Measurements from ENCODE around the gene ATMIN.

ATMIN gene

DNA sequence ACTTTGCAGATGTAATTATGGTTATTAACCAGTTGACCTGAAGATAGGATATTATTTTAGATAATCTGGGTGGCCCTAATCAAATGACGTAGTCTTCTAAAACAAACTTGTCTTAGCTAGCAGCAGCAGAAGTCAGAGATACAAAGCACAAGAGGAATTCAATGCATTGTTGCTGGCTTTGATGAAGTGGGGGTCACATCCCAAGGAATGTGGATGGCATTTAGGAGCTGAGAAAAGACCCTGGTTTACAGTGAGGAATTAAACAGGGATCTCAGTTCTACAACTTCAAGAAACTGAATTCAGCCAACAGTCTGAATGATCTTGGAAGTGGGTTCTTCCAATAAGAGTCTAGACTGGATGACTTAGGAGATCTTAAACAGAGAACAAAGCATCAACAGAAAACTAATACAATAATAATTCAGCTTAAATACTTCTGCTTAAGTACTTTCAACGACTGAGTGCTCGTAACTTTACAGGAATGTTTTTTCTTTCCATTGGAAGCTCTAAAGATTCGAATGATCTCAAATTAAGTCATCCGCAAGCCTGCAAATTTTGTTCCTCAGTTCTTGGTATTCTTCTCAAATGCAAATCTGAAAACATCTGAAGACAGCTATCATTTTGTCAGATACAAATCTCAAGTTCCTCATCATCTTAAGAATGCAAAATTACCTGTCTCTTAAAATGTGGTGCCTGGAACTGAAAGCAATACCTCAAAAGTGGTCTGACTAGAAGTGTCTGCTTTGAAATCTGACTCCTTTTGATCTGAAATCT is 38.1 kb downstream of the ATMIN start:
- no peak for DNase-seq

DNA sequence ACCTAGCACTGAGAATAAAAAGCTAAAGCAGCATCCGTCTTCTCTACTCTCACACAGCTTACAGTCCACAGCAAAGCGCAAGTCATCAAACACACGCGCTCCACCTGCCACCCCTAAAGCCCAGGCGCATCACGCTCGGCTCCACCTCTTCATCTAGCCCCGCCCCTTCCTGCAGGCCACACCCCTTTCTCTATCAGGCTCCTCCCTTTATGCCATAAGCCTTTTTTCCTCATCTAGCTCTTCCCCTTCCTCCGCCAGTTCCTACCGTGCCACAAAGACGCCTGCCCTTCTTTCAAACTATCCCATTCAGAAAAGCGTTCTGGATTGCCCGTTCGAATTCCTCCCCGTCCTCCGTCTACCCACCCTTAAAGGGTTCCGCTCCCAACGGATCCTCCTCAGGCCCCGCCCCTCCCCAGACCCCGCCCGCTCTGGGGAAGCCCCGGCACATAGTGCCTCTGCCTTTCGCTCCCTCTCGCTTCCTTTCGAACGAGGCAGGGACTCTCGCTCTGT is 41.0 kb downstream of the ATMIN start:
- peak; percentile 94 for DNase-seq

DNA sequence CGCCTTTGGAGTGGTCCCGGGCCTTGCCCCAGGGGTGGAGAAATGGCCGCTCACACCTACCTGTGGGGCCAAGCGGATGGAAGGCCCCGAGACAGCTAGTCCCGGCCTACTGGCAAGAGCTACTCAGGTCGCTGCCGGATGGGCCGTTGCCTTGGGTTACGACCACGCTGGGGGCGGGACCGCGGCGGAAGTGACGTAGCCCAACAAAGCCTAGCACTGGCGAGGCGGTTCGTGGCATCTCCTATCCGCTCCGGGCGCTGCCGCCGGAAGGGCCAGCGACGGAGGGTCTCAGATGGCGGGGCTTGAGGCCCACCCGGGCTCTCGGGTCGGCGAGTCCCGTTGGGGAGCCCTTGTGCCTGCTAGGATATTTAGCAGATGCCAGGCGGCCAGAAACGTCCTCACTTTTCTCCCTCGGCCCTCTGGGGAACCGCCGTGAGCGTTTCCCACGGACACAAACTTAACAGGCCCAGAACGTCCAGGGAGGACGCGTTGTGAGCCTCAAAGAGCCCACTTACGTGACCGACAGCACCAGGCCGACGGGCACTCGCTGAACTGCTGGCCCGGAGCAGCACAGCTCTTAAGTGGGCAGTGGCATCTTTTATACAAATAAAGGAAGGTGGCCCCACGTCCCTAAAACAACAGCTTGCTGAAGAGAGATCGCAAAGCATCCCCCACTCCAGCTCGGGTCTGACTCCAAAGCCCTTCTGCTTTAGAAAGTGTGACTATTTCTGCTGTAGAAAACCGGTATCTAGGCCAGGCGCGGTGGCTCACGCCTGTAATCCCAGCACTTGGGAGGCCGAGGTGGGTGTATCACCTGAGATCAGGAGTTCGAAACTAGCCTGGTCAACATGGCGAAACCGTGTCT is 41.7 kb downstream of the ATMIN start, which contains the start of gene C16orf46:
C16orf46 (minus strand) TSS at position 163 of the 865 bp plus-strand sequence. CDS start 13,283 bp downstream, outside the sequence.
- DNase-seq = peak; percentile 95

DNA sequence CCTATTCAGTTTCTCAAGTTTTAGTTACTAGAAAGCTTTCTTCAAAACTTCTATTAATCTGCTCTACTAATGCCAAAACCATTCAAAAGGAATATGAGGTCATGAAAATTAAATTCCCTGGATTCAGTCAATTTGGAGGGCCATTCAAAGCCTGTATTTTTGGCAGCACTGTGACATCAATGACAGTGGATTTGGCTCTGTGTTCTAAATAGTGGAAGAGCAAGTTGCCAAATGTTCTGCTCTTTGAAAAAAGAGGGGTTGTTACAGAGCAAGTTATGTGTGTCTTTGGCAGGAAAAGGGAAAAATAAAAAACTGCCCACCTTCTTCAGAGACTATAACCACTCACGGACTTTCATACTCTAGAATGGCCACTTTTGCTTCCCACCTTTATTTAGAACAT is 44.6 kb downstream of the ATMIN start:
- no peak for DNase-seq

DNA sequence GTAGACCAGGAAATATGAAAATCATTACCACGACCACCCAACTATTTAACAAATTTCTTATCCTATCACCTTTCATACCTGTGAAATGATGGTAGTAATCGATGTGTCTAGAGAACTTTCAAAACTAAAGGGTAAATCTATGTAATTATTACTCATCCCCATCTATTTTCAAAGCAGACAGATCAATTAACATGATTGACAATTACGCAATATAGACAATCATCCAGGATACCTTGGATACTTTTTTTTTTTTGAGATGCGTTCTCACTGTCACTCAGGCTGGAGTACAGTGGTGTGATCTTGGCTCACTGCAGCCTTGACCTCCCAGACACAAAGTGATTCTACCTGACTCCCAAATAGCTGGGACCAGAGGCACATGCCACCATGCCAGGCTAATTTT is 45.4 kb downstream of the ATMIN start:
- no peak for DNase-seq

DNA sequence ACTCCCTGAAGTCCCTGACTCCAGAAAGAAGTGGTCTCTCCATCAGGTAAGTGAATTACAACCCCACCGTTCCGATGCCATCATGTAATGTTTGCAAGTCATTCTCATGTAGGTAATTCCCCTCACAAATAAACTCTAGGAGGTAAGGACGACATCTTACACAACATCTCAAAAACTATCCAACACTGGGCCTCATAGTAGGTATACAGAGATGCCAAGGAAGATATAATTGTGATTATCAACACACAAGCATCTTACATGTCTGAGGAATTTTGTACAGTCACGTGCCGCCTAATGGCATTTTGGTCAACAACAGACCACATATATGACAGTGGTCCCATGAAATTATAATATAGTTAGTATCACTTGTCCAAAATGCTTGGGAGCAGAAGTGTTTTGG is 53.2 kb downstream of the ATMIN start:
- no peak for DNase-seq

DNA sequence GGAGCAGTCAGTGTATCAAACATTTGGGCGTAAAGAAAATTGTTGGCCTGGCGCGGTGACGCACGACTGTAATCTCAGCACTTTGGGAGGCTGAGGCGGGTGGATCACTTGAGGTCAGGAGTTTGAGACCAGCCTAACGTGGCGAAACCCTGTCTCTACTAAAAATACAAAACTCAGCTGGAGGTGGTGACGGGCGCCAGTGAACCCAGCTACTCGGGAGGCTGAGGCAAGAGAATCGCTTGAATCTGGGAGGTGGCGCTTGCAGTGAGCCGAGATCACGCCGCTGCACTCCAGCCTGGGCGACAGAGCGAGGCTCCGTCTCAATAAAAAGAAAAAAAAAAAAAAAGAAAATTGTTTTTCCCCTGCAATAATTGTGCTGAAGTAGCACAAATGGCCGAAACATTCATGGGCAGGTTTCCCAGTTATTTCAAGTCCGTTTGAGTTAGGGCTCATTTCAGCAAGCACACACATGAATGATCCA is 59.2 kb downstream of the ATMIN start:
- no peak for DNase-seq

DNA sequence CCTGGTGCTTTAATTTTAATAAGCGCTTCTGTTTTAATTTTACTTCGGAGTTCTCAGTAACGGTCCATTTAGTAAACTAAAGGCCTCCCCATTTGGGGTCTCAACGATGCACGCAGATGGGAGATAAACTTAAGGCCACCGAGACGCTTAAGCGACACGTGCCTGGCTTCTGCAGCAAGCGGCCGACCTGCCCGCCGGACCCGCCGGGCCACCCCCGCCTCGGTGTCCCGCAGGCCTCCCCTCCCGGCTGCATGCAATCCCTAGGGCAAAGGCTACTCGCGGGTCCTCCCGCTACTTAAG is 60.0 kb downstream of the ATMIN start:
- DNase-seq = no peak

DNA sequence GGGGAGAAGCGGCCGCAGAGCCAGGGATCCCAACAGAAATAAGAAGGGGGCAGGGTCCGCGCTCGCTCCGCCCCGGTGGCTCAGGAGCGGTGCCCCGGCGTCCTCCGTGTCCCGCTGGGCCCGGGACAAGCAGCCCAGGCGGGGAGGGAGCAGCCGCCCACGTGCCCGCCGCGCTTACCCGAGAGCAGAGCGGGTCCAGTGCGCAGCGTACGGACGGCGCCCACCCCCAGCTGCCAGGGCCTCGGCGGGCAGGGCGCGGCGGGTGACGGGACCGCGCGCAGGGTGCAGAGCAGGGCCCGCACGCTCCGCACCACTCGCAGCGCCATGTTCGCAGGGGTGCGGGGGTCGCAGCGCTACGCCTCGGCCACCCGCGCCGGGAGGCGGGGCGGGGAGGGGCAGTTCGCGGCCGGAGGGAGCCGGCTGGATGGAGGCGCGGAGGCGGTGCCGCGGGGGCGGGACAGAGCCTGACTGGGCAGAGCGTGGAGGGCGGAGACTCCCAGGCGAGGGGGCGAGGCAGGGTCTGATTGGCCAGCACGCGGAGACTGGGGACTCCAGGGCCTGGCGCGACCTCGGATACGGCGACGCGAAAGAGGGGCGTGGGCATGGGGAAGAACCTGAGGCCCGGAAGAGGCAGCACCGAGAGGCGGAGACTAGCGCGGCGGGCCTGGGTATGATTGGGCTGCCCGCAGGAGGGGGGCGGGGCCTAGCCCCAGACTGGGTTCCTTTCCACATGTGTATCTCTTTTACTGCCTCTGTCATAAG is 60.5 kb downstream of the ATMIN start, which contains the start of gene GCSH:
GCSH (minus strand) TSS at position 443 of the 762 bp plus-strand sequence; CDS start at position 326, 117 bp downstream.
- peak; percentile 99 for DNase-seq

DNA sequence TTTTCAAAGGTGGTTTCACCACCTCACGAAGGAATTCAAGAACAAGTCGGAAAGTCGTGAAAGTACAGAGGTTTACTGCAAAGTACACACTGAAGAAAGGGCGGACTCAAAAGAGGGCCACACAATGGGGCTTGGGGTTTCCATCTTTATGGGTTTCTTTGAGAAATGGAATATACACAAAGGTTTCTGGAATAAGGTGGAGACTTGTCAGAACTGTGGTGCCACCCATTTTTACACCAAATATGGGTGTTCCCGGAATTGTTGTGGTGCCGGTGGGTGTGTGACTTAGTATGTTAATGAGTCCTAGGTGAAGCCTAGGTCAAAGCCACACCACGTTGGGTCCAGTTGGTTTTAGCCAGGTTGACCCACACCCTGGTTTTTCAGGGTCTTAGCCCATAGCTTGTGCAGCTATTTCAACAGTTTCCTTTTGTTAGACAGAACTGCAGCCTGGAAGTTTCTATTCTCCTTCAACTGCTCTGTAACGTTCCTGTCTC is 61.1 kb downstream of the ATMIN start:
- DNase-seq = no peak

Data from CD4-positive, alpha-beta T cell treated with Interleukin-12 subunit alpha and Interleukin-12 subunit beta, for 1 hour (primary cell).